ENCODE results near the gene HPCA.

Gene HPCA

DNA sequence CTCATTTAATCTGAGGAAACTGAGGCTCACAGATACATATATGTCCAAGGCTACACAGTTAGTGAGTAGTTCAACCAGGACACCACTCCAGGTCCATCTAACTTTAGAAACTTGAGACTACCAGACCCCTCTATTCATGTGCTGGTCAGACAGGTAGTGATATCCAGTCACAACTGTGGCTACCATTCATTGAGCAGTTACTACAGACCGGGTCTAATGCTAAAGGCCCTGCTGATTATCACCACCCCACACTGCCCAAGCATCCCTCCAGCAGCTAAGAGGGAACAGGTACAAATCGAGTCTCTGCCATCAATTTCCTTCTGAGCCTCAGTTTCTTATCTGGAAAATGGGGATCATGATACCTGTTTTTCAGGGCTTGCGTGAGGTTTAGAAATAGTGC lies 5.3 kb downstream of the HPCA start:
- Histone ChIP-seq H3K27ac (ENCODE audit: poor library complexity, severe bottlenecking) (no peak overlapping the region), H3K9me3 (ENCODE audit: severe bottlenecking) (no peaks in the 10 kb centered on the region), H3K4me1 (ENCODE audit: insufficient read depth, poor library complexity, severe bottlenecking) (no peaks in the 10 kb centered on the region), H3K4me3 (ENCODE audit: severe bottlenecking) (no peak overlapping the region), H3K36me3 (ENCODE audit: low read depth) (no peaks in the 10 kb centered on the region), H3K27me3 (ENCODE audit: insufficient read depth, poor library complexity, severe bottlenecking) (peaks cover 9% of the 10 kb centered on the region)
- ATAC-seq (ENCODE audit: low read depth) (no peak), DNase-seq (ENCODE audit: low spot score) (no peak)
- TF ChIP-seq CTCF (IDR thresholded peaks at IDR 0.05; ENCODE audit: poor library complexity, severe bottlenecking), result no peak

DNA sequence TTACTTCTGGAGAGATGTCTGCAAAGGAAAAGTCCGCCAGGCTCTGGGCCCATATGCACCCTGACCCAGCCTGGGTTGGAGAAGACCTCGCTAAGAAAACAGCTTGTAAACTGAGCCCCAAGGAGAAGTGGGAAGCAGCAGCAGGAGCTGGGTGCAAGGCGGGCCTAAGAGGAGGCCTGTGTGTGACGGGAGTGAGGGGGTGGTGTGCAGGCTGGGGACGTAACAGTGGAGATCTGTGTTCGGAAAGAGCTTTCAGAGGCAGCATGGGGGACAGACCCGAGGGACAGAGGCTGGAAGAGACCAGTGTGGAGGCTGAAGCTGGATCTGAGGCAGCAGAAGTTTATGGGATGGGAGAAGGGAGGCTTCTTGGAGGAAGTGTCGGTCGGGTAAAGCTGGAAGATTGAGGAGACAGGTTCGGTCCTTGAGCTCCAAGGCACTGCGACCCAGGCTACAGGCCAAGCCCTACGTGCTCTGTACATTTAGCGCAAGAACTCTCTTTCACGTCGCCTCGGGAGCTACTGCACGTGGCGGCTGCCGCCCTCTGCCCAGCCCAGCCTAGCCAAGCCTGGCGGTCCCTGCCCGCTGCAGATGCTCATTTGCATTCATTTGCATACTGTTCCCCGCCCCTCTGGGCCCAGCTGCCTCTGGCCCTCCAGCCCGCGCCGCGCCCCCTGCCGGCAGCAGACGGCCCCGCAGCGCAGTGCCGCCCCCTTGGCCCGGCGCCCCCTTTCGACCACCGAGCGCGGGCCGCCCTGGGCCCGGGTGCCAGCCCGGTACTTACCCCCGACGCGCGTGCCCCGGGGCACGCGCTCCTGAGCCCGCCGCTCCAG lies 6.3 kb downstream of the HPCA start:
- ATAC-seq (ENCODE audit: low read depth), result peak; percentile 43
- peak overlapping the region; percentile 21 for H3K4me3 ChIP-seq (ENCODE audit: severe bottlenecking)
- no peaks in the 10 kb centered on the region for H3K4me1 ChIP-seq (ENCODE audit: insufficient read depth, poor library complexity, severe bottlenecking)
- H3K36me3 ChIP-seq (ENCODE audit: low read depth), result no peaks in the 10 kb centered on the region
- H3K27ac ChIP-seq (ENCODE audit: poor library complexity, severe bottlenecking), result no peak overlapping the region
- no peaks in the 10 kb centered on the region for H3K9me3 ChIP-seq (ENCODE audit: severe bottlenecking)
- H3K27me3 ChIP-seq (ENCODE audit: insufficient read depth, poor library complexity, severe bottlenecking), result no peaks in the 10 kb centered on the region
- DNase-seq (ENCODE audit: low spot score), result no peak
- peak; percentile 69 for TF ChIP-seq CTCF (IDR thresholded peaks at IDR 0.05; ENCODE audit: poor library complexity, severe bottlenecking)

- peak overlapping the region; percentile 21 for H3K4me3 ChIP-seq (ENCODE audit: severe bottlenecking)
- peak; percentile 50 for ATAC-seq (ENCODE audit: low read depth)
- no peaks in the 10 kb centered on the region for H3K27me3 ChIP-seq (ENCODE audit: insufficient read depth, poor library complexity, severe bottlenecking)
- no peak overlapping the region for H3K27ac ChIP-seq (ENCODE audit: poor library complexity, severe bottlenecking)
- H3K4me1 ChIP-seq (ENCODE audit: insufficient read depth, poor library complexity, severe bottlenecking), result no peaks in the 10 kb centered on the region
- TF ChIP-seq CTCF (IDR thresholded peaks at IDR 0.05; ENCODE audit: poor library complexity, severe bottlenecking), result peak; percentile 58
- H3K36me3 ChIP-seq (ENCODE audit: low read depth), result no peaks in the 10 kb centered on the region
- DNase-seq (ENCODE audit: low spot score), result no peak
- H3K9me3 ChIP-seq (ENCODE audit: severe bottlenecking), result no peaks in the 10 kb centered on the region
These were observed 7.1 kb downstream of the HPCA start for GRCh38 chr1:32893198-32894018.

GRCh38 chr1:32894019-32894600 lies 7.8 kb downstream of the HPCA start:
- no peak overlapping the region for H3K4me3 ChIP-seq (ENCODE audit: severe bottlenecking)
- no peak for TF ChIP-seq CTCF (IDR thresholded peaks at IDR 0.05; ENCODE audit: poor library complexity, severe bottlenecking)

More at GRCh38 chr1:32894019-32894600, 7.8 kb downstream of the HPCA start:
- no peaks in the 10 kb centered on the region for H3K27me3 ChIP-seq (ENCODE audit: insufficient read depth, poor library complexity, severe bottlenecking)
- no peaks in the 10 kb centered on the region for H3K9me3 ChIP-seq (ENCODE audit: severe bottlenecking)
- no peaks in the 10 kb centered on the region for H3K4me1 ChIP-seq (ENCODE audit: insufficient read depth, poor library complexity, severe bottlenecking)
- ATAC-seq (ENCODE audit: low read depth) (no peak), DNase-seq (ENCODE audit: low spot score) (no peak)
- no peaks in the 10 kb centered on the region for H3K36me3 ChIP-seq (ENCODE audit: low read depth)
- no peak overlapping the region for H3K27ac ChIP-seq (ENCODE audit: poor library complexity, severe bottlenecking)

All from RWPE2 (cell line).